ENCODE results near the gene HSF2BP. TPM values are rescaled to one million over a fixed set of nuclear protein-coding genes. Genes with fewer than 3 reads are reported as not detected.
"Not testable (repeated sequence)": the region's sequence is repeated elsewhere in the genome, so short reads cannot be mapped to it uniquely, and the experiment has no call there.

The HSF2BP gene
- total RNA-seq, 2 experiments from 2014 or later, result 1.5 to 1.6 TPM

GRCh38 chr21:43502407-43503071 lies 156.7 kb downstream of the HSF2BP start:
- ATAC-seq; DNase-seq; intact Hi-C loops (cut with DNase I, micrococcal nuclease); H3K27me3 Mint-ChIP-seq; H3K9me3 Mint-ChIP-seq (ENCODE audit: low read depth); CTCF ChIA-PET; H3K4me1 Mint-ChIP-seq; POLR2A ChIA-PET; H3K4me3 Mint-ChIP-seq; H3K36me3 Mint-ChIP-seq (ENCODE audit: low read depth); H3K27ac Mint-ChIP-seq: not testable (repeated sequence)

GRCh38 chr21:43498924-43499323 lies 160.4 kb downstream of the HSF2BP start:
- POLR2A ChIA-PET, H3K4me1 Mint-ChIP-seq, H3K4me3 Mint-ChIP-seq: not testable (repeated sequence)

GRCh38 chr21:43498065-43498464 lies 161.2 kb downstream of the HSF2BP start:
- H3K4me1 Mint-ChIP-seq; H3K9me3 Mint-ChIP-seq (ENCODE audit: low read depth); H3K36me3 Mint-ChIP-seq (ENCODE audit: low read depth); intact Hi-C loops (cut with DNase I, micrococcal nuclease); CTCF ChIA-PET; H3K4me3 Mint-ChIP-seq; ATAC-seq; POLR2A ChIA-PET; H3K27ac Mint-ChIP-seq; H3K27me3 Mint-ChIP-seq; DNase-seq: not testable (repeated sequence)

More at GRCh38 chr21:43498924-43499323, 160.4 kb downstream of the HSF2BP start:
- H3K9me3 Mint-ChIP-seq (ENCODE audit: low read depth); DNase-seq; intact Hi-C loops (cut with DNase I, micrococcal nuclease); CTCF ChIA-PET; ATAC-seq; H3K27me3 Mint-ChIP-seq; H3K27ac Mint-ChIP-seq; H3K36me3 Mint-ChIP-seq (ENCODE audit: low read depth): not testable (repeated sequence)

- POLR2A ChIA-PET; H3K4me1 Mint-ChIP-seq; DNase-seq; CTCF ChIA-PET; H3K9me3 Mint-ChIP-seq (ENCODE audit: low read depth); intact Hi-C loops (cut with DNase I, micrococcal nuclease); H3K4me3 Mint-ChIP-seq; H3K27ac Mint-ChIP-seq; H3K36me3 Mint-ChIP-seq (ENCODE audit: low read depth); H3K27me3 Mint-ChIP-seq: not testable (repeated sequence)
- peak; percentile 96 for ATAC-seq
Observed at GRCh38 chr21:43494279-43495012, 164.8 kb downstream of the HSF2BP start.

GRCh38 chr21:43493471-43493870 lies 165.8 kb downstream of the HSF2BP start:
- DNase-seq; H3K36me3 Mint-ChIP-seq (ENCODE audit: low read depth); CTCF ChIA-PET; ATAC-seq; POLR2A ChIA-PET; H3K4me3 Mint-ChIP-seq; H3K4me1 Mint-ChIP-seq; intact Hi-C loops (cut with DNase I, micrococcal nuclease); H3K27me3 Mint-ChIP-seq; H3K27ac Mint-ChIP-seq; H3K9me3 Mint-ChIP-seq (ENCODE audit: low read depth): not testable (repeated sequence)

GRCh38 chr21:43488235-43488634 lies 171.1 kb downstream of the HSF2BP start:
- intact Hi-C loops (cut with DNase I, micrococcal nuclease); H3K27ac Mint-ChIP-seq; H3K36me3 Mint-ChIP-seq (ENCODE audit: low read depth): not testable (repeated sequence)

GRCh38 chr21:43486051-43486450 lies 173.2 kb downstream of the HSF2BP start:
- H3K27me3 Mint-ChIP-seq; DNase-seq; ATAC-seq; CTCF ChIA-PET; H3K27ac Mint-ChIP-seq; H3K36me3 Mint-ChIP-seq (ENCODE audit: low read depth); H3K4me1 Mint-ChIP-seq; POLR2A ChIA-PET; intact Hi-C loops (cut with DNase I, micrococcal nuclease); H3K4me3 Mint-ChIP-seq; H3K9me3 Mint-ChIP-seq (ENCODE audit: low read depth): not testable (repeated sequence)

More at GRCh38 chr21:43488235-43488634, 171.1 kb downstream of the HSF2BP start:
- ATAC-seq; DNase-seq; H3K4me3 Mint-ChIP-seq; POLR2A ChIA-PET; H3K27me3 Mint-ChIP-seq; CTCF ChIA-PET; H3K9me3 Mint-ChIP-seq (ENCODE audit: low read depth); H3K4me1 Mint-ChIP-seq: not testable (repeated sequence)

GRCh38 chr21:43485016-43485415 lies 174.3 kb downstream of the HSF2BP start:
- H3K27me3 Mint-ChIP-seq; CTCF ChIA-PET; H3K4me1 Mint-ChIP-seq; H3K36me3 Mint-ChIP-seq (ENCODE audit: low read depth); intact Hi-C loops (cut with DNase I, micrococcal nuclease); POLR2A ChIA-PET; H3K4me3 Mint-ChIP-seq; H3K9me3 Mint-ChIP-seq (ENCODE audit: low read depth); H3K27ac Mint-ChIP-seq; ATAC-seq; DNase-seq: not testable (repeated sequence)

GRCh38 chr21:43479197-43479596 lies 180.1 kb downstream of the HSF2BP start:
- ATAC-seq; H3K9me3 Mint-ChIP-seq (ENCODE audit: low read depth); H3K27ac Mint-ChIP-seq; POLR2A ChIA-PET; DNase-seq; H3K27me3 Mint-ChIP-seq; CTCF ChIA-PET; intact Hi-C loops (cut with DNase I, micrococcal nuclease); H3K36me3 Mint-ChIP-seq (ENCODE audit: low read depth); H3K4me3 Mint-ChIP-seq; H3K4me1 Mint-ChIP-seq: not testable (repeated sequence)

Small RNAs within 50 kb of the gene (microRNA-seq; reads per million reads assigned to microRNA genes)
- gene MIR6070 (ENCODE audit: borderline replicate concordance), result not detected

Other genes starting within 250 kb of the HSF2BP start
- gene SIK1, start 232.4 kb downstream of the HSF2BP start, total RNA-seq, result 1 to 10 TPM; 6.4 to 9.6 TPM
- 10 to 100 TPM; 64.0 to 66.7 TPM for gene RRP1B, start 72 bp upstream of the HSF2BP start, total RNA-seq
- gene PDXK, start 59.6 kb upstream of the HSF2BP start, total RNA-seq, result 100 to 1,000 TPM in 1 of 2 experiments, 10 to 100 TPM in 1; 96.9 to 117 TPM
- gene CSTB, start 116.8 kb upstream of the HSF2BP start, total RNA-seq, result 10 to 100 TPM; 29.9 to 30.9 TPM
- gene RRP1, start 130.1 kb upstream of the HSF2BP start, total RNA-seq, result 10 to 100 TPM; 51.7 to 53.4 TPM
- 10 to 100 TPM; 73.5 to 90.7 TPM for gene AGPAT3, start 205.7 kb upstream of the HSF2BP start, total RNA-seq

All from activated CD4-positive, alpha-beta T cell treated with anti-CD3 and anti-CD28 coated beads for 36 hours (primary cell).